Measurements from ENCODE around the gene PAX3.
"Not testable (repeated sequence)": the region's sequence is repeated elsewhere in the genome, so short reads cannot be mapped to it uniquely, and the experiment has no call there.

Gene PAX3

GRCh38 chr2:222160125-222160524, 138.7 kb downstream of the PAX3 start:
- Histone ChIP-seq H3K4me2 (ENCODE audit: low read depth, low read length) (no peak overlapping the region), H3K36me3 (replicated peaks; ENCODE audit: insufficient read depth, low read length) (no peaks in the 10 kb centered on the region), H3K27me3 (replicated peaks; ENCODE audit: insufficient read depth, low read length) (no peaks in the 10 kb centered on the region), H3K79me2 (ENCODE audit: low read length) (no peaks in the 10 kb centered on the region), H4K20me1 (ENCODE audit: insufficient read depth, low read length) (no peaks in the 10 kb centered on the region), H3K9ac (ENCODE audit: low read length) (no peak overlapping the region), H3K27ac (ENCODE audit: low read length) (no peak overlapping the region), H3K9me3 (replicated peaks; ENCODE audit: insufficient read depth, low read length) (no peaks in the 10 kb centered on the region), H3K9me2 (replicated peaks; ENCODE audit: insufficient read depth, low read length) (no peaks in the 10 kb centered on the region), H3K4me3 (ENCODE audit: low read length) (no peak overlapping the region), H3K4me1 (ENCODE audit: low read length) (no peaks in the 10 kb centered on the region), H3F3A (ENCODE audit: insufficient read depth, low read length) (no peaks in the 10 kb centered on the region), H2AFZ (ENCODE audit: low read length) (no peak overlapping the region)
- TF ChIP-seq EZH2 (optimal IDR thresholded peaks at IDR 0.05; ENCODE audit: low read depth, low read length) (no peak), CTCF (IDR thresholded peaks at IDR 0.05; ENCODE audit: low read length) (no peak), EZH2phosphoT487 (IDR thresholded peaks at IDR 0.05; ENCODE audit: low read length) (no peak)
- no peak for DNase-seq

- H3K36me3 ChIP-seq (replicated peaks; ENCODE audit: insufficient read depth, low read length), result no peaks in the 10 kb centered on the region
- no peak overlapping the region for H3K27ac ChIP-seq (ENCODE audit: low read length)
These were observed 139.6 kb downstream of the PAX3 start for GRCh38 chr2:222159221-222159620.

GRCh38 chr2:222155003-222155664, 143.7 kb downstream of the PAX3 start:
- not testable (repeated sequence) for DNase-seq; H3K36me3 ChIP-seq (replicated peaks; ENCODE audit: insufficient read depth, low read length); H3K4me3 ChIP-seq (ENCODE audit: low read length); H3K9me2 ChIP-seq (replicated peaks; ENCODE audit: insufficient read depth, low read length); H3K4me2 ChIP-seq (ENCODE audit: low read depth, low read length); H3K79me2 ChIP-seq (ENCODE audit: low read length); H3K4me1 ChIP-seq (ENCODE audit: low read length); H4K20me1 ChIP-seq (ENCODE audit: insufficient read depth, low read length); H3K9me3 ChIP-seq (replicated peaks; ENCODE audit: insufficient read depth, low read length); H3K9ac ChIP-seq (ENCODE audit: low read length); H3F3A ChIP-seq (ENCODE audit: insufficient read depth, low read length); H3K27ac ChIP-seq (ENCODE audit: low read length); H2AFZ ChIP-seq (ENCODE audit: low read length); H3K27me3 ChIP-seq (replicated peaks; ENCODE audit: insufficient read depth, low read length)

More at GRCh38 chr2:222159221-222159620, 139.6 kb downstream of the PAX3 start:
- Histone ChIP-seq H3K9me3 (replicated peaks; ENCODE audit: insufficient read depth, low read length) (no peaks in the 10 kb centered on the region), H3K9me2 (replicated peaks; ENCODE audit: insufficient read depth, low read length) (no peaks in the 10 kb centered on the region), H4K20me1 (ENCODE audit: insufficient read depth, low read length) (no peaks in the 10 kb centered on the region), H3F3A (ENCODE audit: insufficient read depth, low read length) (no peaks in the 10 kb centered on the region), H3K4me3 (ENCODE audit: low read length) (no peak overlapping the region), H3K4me1 (ENCODE audit: low read length) (no peaks in the 10 kb centered on the region), H3K4me2 (ENCODE audit: low read depth, low read length) (no peak overlapping the region), H3K9ac (ENCODE audit: low read length) (no peak overlapping the region), H2AFZ (ENCODE audit: low read length) (no peak overlapping the region), H3K27me3 (replicated peaks; ENCODE audit: insufficient read depth, low read length) (no peaks in the 10 kb centered on the region), H3K79me2 (ENCODE audit: low read length) (no peaks in the 10 kb centered on the region)
- TF ChIP-seq EZH2 (optimal IDR thresholded peaks at IDR 0.05; ENCODE audit: low read depth, low read length) (no peak), CTCF (IDR thresholded peaks at IDR 0.05; ENCODE audit: low read length) (no peak), EZH2phosphoT487 (IDR thresholded peaks at IDR 0.05; ENCODE audit: low read length) (no peak)
- DNase-seq, result no peak

All from MM.1S (cell line).